DLD1 (cell line): ENCODE measurements around the gene HOXA5.

Source experiments
- in situ Hi-C: cut with HindIII; loops from 2 replicates; pipeline ENCODE4 v1.10.0; 2017; ENCODE audit warnings: low sequenced_read_pairs

Gene HOXA5

GRCh38 chr7:27138472-27138871 lies 5.0 kb downstream of the HOXA5 start:
- in situ Hi-C loops: no loop called here

DNA sequence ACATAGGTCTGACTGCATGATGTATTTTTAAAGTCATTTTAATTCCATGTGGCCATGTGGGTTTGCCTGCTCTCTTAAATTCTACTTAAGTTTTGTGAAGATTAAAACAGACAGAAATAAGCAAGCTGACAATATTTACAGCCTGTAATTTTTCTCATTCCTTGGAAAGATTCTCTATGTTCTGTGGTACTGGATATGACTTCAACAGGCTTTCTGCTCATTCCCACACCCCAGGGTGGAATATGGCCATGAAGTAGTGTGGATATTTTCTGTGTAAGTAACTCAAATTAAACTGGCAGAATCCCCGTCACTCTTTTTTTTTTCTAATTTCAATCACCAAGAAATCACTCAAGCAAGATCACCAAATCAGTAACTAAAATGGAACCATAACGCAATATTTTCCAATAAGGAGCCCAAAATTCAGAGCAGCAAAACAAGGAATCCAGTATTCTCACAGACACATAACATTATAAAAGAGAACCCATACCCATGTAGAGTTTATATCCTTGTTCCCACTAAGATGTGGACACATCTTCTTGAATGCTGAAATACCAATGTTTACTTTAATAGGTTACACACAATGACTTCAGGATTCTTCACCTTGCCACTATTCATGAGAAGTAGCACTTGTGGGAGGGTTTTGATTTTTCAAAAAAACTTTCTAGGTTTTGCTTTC lies 5.7 kb downstream of the HOXA5 start:
- in situ Hi-C loops: no loop called here

DNA sequence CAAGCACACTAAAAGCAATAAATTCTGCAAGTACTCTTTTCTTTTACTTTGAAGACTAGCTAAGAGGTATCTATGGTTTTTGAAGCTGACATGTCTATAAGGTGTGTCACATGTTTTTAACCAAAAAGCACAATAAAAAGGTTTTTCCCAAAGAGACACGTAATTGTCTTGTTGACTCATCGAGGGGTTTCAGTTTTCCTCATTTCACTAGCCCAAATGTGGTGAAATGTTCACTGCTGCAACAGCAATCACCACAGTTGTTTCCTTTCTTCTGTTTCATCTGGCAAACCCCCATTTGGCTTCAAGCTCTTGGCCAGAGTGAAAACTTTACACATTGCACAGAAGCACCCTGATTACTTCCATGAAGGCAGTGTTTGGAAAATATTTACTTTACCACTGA lies 9.1 kb downstream of the HOXA5 start:
- in situ Hi-C loops: no loop called here

DNA sequence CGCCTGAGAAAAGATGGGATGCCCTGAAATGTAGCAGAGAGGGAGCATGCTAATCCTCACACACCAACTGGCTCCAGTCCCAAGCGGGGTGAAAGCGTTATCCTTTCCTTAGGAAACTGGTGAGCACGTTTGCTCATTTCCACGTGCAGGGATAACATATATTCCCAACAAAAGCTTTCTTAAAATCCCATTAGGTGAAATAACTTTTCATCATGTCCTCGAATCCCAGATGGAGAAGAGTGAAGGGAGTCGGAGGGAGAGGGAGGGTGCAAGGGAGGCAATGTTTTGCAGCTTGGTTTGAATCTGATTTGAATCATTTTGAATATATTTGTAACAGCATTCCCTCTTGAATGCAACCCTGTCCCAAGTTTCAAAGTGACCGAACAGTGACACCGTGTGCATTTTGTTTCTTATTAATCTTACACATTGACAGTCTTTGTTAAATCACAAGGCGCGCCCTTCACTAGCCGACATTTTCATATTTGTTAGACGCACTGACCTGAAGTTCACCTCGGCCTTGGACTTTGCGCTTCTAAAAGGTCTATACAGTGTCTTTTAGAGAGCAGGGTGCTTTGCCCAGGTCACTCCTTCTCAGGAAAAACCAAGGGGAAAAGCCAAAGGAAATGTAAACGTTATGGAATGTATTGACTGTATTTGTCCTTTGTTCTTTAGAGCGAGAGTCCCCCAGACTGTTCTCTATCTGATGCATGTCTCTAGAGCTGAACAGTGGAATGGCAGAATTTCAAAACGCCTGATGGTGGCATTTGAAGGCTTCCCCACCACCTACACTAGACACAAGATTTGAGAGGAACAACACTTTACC lies 9.9 kb downstream of the HOXA5 start:
- in situ Hi-C loops: no loop called here

GRCh38 chr7:27132978-27133377 lies 10.5 kb downstream of the HOXA5 start:
- in situ Hi-C loops: no loop called here

GRCh38 chr7:27132214-27132613 lies 11.3 kb downstream of the HOXA5 start:
- in situ Hi-C loops: no loop called here

- in situ Hi-C loops: no loop called here
These were observed 12.1 kb downstream of the HOXA5 start for GRCh38 chr7:27131390-27131819.

DNA sequence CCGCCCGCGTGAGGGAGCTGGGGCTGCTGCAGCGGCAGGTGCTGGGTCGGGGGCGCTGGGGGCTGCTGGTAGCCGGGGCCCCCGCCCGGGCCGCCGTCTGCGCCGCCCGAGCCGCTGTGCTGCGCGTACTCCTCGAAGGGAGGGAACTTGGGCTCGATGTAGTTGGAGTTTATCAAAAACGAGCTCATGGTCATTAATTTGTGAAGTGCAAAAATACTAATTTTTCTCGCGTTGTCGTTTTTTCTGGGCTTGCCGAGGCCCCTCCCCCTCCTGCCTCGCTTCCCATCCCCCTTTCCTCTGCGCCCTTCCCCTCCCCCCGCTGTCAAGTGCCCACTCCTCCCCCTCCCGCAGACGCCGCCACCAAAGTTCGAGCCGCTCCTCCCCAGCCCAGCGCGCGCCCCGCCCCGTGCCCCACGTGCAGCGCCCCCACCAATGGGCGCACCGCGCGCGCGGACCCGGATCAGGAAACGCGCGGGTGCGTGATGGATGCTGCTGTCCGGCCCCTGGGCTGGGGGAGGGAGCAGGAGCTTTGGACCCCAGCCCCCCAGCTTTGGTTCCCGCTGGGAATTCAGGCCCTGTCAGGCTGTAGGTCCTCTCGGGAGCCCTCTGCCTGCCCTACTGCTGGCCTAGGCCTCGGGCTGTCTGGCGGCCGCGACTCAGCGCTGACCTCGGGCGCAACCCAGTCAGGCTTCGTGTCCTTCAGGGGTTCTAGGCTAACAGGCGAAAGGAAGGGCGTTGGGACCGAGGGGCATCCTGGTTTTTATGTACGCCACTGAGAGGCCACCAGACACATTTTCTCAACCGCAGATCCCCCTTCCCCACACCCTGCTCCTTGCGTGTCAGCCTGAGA lies 12.7 kb downstream of the HOXA5 start, which contains the start of gene HOXA4:
TSS of gene HOXA4 (minus strand) at position 218 of the 850 bp plus-strand sequence. CDS start at position 194, 24 bp downstream.
- in situ Hi-C loops: no loop called here

GRCh38 chr7:27129729-27130539 lies 13.5 kb downstream of the HOXA5 start:
- in situ Hi-C loops: loop anchor here (5.0 kb wide), 2 partner anchors 32 to 278 kb away; no protein-coding TSS in a partner anchor

DNA sequence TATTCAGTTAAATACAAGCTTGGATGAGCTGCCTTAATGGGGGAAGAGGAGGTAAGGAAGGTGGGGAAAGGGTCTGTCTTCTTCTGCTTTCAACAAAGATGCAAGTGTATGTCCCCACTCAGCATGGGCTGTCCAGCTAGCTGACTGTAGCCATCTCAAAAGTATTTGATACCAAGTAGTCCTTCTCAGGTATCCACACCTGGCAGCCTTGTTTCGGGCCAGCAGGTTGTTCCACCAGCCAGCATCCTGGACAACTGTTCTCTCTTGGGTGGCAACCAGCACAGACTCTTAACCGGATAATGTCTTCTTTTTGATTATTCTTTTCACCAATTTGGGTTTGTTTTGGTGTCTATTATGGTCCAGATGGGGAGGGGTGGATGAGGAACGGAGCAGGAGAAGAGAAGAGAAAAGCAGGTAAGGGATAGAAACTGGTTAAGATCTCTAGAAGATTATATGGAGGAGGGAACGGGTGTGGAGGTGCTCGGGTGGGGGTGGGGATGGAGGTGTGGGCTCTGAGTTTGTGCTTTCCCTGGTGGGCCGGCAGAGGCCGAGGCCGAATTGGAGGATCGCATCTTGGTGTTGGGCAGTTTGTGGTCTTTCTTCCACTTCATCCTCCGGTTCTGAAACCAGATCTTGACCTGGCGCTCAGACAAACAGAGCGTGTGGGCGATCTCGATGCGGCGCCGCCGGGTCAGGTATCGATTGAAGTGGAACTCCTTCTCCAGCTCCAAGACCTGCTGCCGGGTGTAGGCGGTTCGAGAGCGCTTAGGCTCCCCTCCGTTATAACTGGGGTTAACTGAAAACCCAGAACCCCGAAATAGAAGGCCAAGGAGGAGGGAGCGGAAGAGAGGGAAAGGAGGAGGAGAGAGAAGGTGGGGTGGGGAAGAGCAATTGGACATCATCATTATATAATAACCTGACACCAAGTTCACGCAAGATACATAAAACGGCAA lies 14.4 kb downstream of the HOXA5 start:
- in situ Hi-C loops: loop anchor here (5.0 kb wide), 2 partner anchors 33 to 277 kb away; no protein-coding TSS in a partner anchor

DNA sequence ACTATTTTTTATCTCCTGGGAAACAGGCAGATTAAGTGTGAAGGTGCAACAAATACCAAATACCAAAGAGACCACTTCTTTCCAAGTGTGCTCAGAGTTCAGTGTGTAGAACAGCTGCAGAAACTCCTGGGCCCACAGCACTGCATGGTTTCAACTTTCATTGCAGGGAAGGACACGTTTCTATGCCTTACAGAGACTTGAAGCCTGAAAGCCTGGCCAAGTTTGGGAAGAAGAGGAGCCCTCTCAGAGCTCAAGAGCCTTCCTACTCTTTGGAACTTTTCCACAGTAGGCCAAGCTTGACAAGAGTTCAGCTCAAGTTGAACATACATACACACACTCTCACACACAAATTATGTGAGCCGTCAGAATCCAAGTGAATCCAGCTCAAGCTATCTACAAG lies 15.4 kb downstream of the HOXA5 start:
- in situ Hi-C loops: loop anchor here (5.0 kb wide), 2 partner anchors 34 to 276 kb away; no protein-coding TSS in a partner anchor

DNA sequence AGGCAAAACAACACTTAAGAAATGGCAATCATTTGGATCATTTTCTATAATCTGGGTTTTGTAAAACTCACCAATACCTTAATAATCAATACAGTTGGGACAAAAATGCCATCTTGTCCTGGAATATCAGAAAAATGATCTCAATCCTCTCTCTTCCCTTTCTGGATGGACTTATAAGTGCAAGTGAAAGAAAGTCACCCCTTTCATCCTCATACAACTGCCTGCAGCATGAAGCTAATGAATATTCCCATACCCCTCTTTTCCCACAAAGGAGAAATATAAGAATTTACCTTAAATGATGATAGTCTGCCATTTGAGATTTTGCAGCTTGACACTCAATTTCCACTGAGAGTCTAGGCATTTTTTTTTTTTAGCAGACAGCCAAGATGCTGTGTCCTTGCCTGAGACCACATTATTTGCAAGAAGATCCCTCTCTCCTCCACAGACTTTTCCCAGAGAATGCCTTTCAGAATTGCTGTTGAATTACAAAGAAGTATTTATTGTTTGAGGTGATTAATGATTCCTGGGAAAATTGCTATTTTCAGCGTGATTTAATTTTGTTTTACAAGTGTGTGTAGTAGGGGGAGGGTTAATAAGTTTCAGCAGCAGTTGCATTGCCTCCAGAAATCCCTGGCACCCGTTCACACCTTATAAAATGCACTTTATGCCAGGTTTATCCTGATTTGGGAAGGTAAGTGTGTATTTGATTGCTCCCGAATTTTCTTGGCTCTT lies 16.7 kb downstream of the HOXA5 start:
- in situ Hi-C loops: loop anchor here (5.0 kb wide), 2 partner anchors 36 to 274 kb away; no protein-coding TSS in a partner anchor

- in situ Hi-C loops: loop anchor here (5.0 kb wide), 2 partner anchors 36 to 274 kb away; no protein-coding TSS in a partner anchor
These were observed 17.5 kb downstream of the HOXA5 start for GRCh38 chr7:27125986-27126394.

DNA sequence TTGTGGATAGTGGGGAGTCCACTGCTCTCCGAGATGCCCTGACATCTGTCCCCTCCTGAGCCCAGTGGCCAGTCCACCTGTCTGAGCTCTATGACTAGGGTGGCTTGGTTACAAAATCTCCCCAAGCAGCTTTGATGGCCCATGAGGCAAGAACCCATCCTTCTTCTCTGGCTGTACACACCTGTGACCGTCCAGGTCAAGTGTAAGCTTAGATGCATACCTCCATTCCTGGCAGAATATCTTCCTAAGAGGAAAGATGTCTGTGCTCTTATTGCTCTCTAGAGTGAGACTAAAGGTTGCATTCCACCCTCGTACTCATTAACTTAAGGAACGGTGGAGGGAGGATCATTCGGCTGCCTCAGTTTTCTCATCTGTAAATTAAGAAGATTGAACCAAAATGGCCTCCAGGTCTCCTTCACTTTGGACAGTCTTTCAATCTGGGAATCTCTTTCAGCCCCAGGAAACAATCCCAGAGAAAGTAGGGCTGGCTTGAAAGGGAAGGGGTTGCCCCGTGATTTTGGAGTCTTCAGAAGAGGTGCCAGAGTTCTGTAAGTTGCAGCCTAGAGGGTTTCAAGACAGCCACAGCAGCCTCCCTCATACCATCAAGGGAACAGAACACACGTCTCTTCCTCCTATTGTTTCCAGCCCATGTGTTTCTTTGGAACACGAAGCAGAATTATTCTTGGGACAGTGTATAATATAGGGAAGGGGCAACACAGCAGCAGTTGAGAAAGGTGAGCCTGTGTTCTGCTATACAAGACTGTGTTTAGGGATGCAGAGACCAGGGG lies 18.4 kb downstream of the HOXA5 start:
- in situ Hi-C loops: loop anchor here (5.0 kb wide), 2 partner anchors 37 to 273 kb away; no protein-coding TSS in a partner anchor

- in situ Hi-C loops: no loop called here
These were observed 19.2 kb downstream of the HOXA5 start for GRCh38 chr7:27124096-27124901.

DNA sequence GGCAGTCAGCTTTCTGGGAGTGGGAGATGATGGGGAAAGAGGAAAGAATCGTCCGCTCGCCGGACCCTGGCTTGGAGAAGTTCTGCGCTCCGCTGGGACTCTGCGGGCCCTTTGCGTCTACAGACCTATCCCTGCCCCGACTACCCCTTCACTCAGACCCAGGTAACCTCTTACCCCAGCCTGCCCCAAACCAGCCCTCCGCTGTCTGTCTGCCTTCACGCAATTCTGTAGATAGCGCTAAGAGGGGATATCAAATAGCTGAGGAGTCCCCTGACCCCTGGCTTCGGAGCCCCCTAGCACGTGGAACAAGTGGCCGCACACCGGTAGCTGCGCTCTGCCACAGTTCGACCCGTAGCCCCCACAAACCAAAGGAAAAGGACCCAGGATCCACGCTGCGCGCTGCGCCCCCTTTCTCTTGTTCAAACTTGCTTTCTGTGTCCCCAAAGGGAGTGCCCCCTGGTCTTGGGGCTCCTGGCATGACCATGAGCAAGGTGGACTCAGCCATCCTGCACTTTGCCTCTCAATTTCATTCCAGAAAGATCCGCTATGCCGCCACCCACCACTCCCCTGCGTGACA lies 19.9 kb downstream of the HOXA5 start:
- in situ Hi-C loops: no loop called here
